ENCODE data around the gene SPATA24.
"Not testable (repeated sequence)": the region's sequence is repeated elsewhere in the genome, so short reads cannot be mapped to it uniquely, and the experiment has no call there.

- TF ChIP-seq EZH2 (optimal IDR thresholded peaks at IDR 0.05; ENCODE audit: low read depth, low read length); EZH2phosphoT487 (IDR thresholded peaks at IDR 0.05; ENCODE audit: low read length): not testable (repeated sequence)
- TF ChIP-seq, protein P1, sequence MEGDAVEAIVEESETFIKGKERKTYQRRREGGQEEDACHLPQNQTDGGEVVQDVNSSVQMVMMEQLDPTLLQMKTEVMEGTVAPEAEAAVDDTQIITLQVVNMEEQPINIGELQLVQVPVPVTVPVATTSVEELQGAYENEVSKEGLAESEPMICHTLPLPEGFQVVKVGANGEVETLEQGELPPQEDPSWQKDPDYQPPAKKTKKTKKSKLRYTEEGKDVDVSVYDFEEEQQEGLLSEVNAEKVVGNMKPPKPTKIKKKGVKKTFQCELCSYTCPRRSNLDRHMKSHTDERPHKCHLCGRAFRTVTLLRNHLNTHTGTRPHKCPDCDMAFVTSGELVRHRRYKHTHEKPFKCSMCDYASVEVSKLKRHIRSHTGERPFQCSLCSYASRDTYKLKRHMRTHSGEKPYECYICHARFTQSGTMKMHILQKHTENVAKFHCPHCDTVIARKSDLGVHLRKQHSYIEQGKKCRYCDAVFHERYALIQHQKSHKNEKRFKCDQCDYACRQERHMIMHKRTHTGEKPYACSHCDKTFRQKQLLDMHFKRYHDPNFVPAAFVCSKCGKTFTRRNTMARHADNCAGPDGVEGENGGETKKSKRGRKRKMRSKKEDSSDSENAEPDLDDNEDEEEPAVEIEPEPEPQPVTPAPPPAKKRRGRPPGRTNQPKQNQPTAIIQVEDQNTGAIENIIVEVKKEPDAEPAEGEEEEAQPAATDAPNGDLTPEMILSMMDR (IDR thresholded peaks at IDR 0.05; ENCODE audit: low read length): not testable (repeated sequence)
These were observed 56.0 kb downstream of the SPATA24 start for GRCh38 chr5:139347863-139348262.

Measured in MM.1S (cell line).